Sciatic nerve (tissue), 2 donors: ENCODE data around the gene BSPH1. TPM values are rescaled to one million over a fixed set of nuclear protein-coding genes. Genes with fewer than 3 reads are reported as not detected.
"Not testable (repeated sequence)": the region's sequence is repeated elsewhere in the genome, so short reads cannot be mapped to it uniquely, and the experiment has no call there.

Experiments used
- ATAC-seq: fragments of 200-7000 bp; cut with Tn5 transposase; one replicate; pipeline ENCODE4 v1.9.1; 2020; ENCODE audit warnings: mild to moderate bottlenecking, moderate library complexity
- DNase-seq: peaks from one replicate; pipeline ENCODE4 v3.0.0-alpha.2; 2020; ENCODE audit warnings: low spot score
- intact Hi-C: fragments of 100-400 bp; cut with DNase I; formaldehyde crosslinking; loops from one replicate; pipeline ENCODE4 v1.14.2; 2022
- total RNA-seq: library from RNA; stranded (reverse); fragmentation: NEBNext Ultra II Directional; extraction: Animal tissue kit (Norgen Biotek cat#: 25700); gene quantifications from one replicate; pipeline ENCODE4 v1.2.1, GENCODE V29; 2021
- donor health status: DM: no; HTN: no; CAD: no.
- donor health status: DM: no; HTN: no; CAD: no.

The BSPH1 gene, protein sequence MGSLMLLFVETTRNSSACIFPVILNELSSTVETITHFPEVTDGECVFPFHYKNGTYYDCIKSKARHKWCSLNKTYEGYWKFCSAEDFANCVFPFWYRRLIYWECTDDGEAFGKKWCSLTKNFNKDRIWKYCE
- not detected for total RNA-seq

- DNase-seq, result no peak
- intact Hi-C loops, result no loop called here
- ATAC-seq, result no peak
Observed at GRCh38 chr19:47992070-47992469, at the start of gene BSPH1. TSS of gene BSPH1 (minus strand) at chr19:47992170. CDS start at chr19:47992081, 89 bp downstream.

- intact Hi-C loops, result no loop called here
- DNase-seq, result no peak
- no peak for ATAC-seq
Observed at GRCh38 chr19:48036765-48037164, 44.8 kb upstream of the BSPH1 start.

DNA sequence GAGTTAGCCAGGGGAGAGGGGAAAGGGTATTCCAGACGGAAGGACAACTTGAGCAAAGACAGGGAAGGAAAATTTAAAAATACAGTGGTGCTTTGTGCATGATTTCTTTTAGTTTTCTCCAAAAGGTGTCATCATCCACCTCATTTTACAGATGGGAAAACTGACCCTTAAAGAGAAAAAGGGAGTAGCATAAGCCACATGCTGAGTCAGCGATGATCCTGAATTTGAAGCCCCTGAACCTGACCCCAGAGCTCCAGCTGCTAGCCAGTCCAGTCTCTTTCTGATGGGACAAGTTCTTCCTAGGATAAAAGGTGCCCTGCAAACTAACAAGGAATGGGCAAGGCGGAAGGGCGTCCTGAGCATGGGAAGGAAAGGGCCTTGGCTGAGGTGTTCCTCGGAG, 41.6 kb upstream of the BSPH1 start:
- DNase-seq, result no peak
- intact Hi-C loops, result no loop called here
- ATAC-seq, result no peak

- ATAC-seq (no peak), DNase-seq (no peak)
- intact Hi-C loops, result no loop called here
Observed at GRCh38 chr19:48030073-48030472, 38.1 kb upstream of the BSPH1 start.

GRCh38 chr19:48029431-48029830, 37.5 kb upstream of the BSPH1 start:
- no peak for DNase-seq
- intact Hi-C loops, result no loop called here
- no peak for ATAC-seq

DNA sequence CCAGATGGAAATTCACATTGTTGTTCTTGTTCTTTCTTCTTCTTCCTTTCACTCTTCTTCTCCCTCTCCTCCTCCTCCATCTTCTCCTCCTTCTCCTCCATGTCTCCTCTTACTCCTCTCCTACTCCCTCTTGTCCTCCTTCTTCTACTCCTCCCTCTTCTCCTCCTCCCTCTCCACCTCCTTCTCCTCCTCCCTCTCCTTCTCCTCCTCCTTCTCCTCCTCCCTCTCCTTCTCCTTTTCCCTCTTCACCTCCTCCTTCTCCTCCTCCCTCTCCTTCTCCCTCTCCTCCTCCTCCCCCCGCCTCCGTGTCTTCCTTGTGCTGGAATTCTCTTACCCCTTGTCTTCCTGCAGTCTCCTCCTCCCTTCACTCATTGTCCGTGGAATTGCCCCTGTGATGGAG, 33.5 kb upstream of the BSPH1 start:
- ATAC-seq (no peak), DNase-seq (no peak)
- intact Hi-C loops, result no loop called here

DNA sequence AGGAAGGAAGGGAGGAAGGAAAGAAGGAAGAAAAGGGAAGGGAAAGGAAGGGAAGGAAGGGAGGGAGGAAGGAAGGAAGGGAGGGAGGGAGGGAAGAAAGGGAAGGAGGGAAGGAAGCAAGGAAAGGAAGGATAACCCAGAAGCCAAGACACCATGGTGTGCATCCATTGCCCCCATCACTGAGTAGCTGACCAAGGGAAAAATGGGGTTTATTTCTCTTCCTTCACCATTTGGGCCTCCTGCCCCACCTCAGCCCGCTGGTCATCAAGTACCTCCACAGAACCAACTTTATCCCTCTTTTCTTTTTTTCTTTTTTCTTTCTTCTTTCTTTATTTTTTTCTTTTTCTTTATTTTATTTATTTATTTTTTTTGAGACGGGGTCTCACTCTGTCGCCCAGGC, 31.5 kb upstream of the BSPH1 start:
- DNase-seq (no peak), ATAC-seq (no peak)
- intact Hi-C loops, result loop anchor here (5.0 kb wide), 1 partner anchor 1506 kb away; no protein-coding TSS in a partner anchor

DNA sequence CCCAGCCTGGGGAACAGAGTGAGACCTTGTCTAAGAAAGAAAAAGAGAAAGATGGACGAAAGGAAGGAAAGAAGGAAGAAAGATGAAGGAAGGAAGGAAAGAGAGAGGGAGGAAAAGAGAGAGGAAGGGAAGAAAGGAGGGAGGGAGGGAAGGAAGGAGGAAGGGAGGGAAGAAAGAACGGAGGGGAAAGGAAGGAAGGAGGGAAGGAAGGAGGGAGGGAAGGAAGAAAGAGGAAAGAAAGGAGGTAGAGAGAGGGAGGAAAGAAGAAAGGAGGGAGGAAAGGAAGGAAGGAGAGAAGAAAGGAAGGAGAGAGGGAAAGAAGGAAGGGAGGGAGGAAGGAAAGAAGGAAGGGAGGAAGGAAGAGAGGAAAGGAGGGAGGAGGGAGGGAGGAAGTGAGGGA, 31.0 kb upstream of the BSPH1 start:
- intact Hi-C loops, result loop anchor here (5.0 kb wide), 1 partner anchor 1506 kb away; no protein-coding TSS in a partner anchor
- DNase-seq (no peak), ATAC-seq (no peak)

DNA sequence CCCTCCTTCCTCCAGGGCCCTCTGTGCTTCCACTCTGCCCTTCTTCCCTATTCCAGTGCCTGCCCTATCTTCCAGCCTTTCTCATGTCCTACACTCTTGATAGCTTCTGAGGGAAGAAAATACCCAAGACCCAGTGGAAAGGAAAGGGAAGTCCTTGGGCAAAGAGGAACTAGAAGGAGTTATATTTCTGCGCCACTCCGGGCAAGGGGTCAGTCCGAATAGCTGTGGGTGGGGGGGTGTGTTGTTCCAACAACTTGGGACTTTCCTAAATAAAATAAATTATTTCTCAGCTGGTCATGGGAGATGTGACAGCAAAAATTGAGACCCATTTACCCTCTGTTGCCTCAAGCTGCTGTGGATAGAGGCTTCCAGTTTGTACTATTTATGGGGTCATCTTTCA, 28.7 kb upstream of the BSPH1 start:
- no peak for DNase-seq
- intact Hi-C loops, result loop anchor here (5.0 kb wide), 1 partner anchor 1503 kb away; no protein-coding TSS in a partner anchor
- ATAC-seq, result no peak

DNA sequence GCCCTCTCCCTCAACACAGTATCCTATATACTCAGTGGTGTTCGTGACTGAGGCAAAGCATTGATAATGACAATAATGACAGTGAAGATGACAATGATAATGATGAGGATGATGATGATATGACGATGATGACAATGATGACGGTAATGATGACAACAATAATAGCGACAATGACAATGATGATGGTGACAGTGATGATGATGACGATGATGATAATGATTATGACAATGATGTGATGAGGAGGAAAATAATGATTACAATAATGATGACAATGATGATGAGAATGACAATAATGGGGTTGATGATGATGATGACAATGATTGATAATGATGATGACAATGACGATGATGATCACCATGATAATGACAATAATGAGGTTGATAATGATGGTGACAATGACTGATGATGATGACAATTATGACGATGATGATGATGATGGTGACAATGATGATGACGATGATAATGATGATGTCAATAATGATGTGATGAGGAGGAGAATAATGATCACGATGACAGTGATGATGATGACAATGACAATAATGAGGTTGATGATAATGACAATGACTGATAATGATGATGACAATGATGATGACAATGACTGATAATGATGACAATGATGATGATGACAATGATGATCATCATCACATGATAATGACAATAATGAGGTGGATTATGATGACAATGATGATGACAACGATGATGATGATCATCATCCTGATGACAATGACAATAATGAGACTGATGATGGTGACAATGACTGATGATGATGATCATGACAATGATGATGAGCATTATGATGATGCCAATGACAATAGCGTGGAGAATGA, 19.2 kb upstream of the BSPH1 start:
- no peak for ATAC-seq
- no peak for DNase-seq

DNA sequence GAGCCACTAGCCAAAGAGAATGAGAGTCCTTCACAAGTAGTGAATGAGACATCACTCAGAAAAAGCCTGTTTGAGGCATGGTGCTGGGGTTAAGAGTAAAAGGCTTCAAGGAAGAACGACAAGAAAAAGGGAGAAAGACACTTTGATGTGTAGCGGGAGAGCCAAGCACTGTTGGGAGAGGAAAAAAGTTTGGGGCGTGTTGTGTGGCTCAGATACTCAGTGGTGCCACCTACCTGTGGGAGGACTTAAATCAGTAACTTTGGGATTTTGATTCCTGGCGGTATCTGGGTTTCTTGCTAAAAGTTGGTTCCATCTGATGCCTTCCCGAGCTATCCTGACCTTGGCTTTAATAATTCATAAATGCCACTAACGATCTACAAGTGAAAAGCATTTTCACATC, 14.8 kb upstream of the BSPH1 start:
- no peak for ATAC-seq
- DNase-seq, result no peak
- intact Hi-C loops, result no loop called here

More for the DNA sequence above, 19.2 kb upstream of the BSPH1 start:
- intact Hi-C loops, result no loop called here

- intact Hi-C loops, result no loop called here
- no peak for DNase-seq
Observed at GRCh38 chr19:48004236-48004635, 12.3 kb upstream of the BSPH1 start.

GRCh38 chr19:48000846-48001245, 8.9 kb upstream of the BSPH1 start:
- intact Hi-C loops, result no loop called here
- no peak for ATAC-seq
- DNase-seq, result no peak

More at GRCh38 chr19:48004236-48004635, 12.3 kb upstream of the BSPH1 start:
- no peak for ATAC-seq

GRCh38 chr19:47998800-47999199, 6.8 kb upstream of the BSPH1 start:
- intact Hi-C loops, result no loop called here
- DNase-seq (no peak), ATAC-seq (no peak)

- intact Hi-C loops, result no loop called here
- DNase-seq (no peak), ATAC-seq (no peak)
Observed at GRCh38 chr19:47996230-47996727, 4.3 kb upstream of the BSPH1 start.

GRCh38 chr19:47994209-47994802, 2.3 kb upstream of the BSPH1 start, which contains the start of gene ELSPBP1:
TSS of gene ELSPBP1 (plus strand) at chr19:47994632. CDS start at chr19:48008668, 14,036 bp downstream.
- intact Hi-C loops, result no loop called here
- no peak for ATAC-seq
- no peak for DNase-seq

DNA sequence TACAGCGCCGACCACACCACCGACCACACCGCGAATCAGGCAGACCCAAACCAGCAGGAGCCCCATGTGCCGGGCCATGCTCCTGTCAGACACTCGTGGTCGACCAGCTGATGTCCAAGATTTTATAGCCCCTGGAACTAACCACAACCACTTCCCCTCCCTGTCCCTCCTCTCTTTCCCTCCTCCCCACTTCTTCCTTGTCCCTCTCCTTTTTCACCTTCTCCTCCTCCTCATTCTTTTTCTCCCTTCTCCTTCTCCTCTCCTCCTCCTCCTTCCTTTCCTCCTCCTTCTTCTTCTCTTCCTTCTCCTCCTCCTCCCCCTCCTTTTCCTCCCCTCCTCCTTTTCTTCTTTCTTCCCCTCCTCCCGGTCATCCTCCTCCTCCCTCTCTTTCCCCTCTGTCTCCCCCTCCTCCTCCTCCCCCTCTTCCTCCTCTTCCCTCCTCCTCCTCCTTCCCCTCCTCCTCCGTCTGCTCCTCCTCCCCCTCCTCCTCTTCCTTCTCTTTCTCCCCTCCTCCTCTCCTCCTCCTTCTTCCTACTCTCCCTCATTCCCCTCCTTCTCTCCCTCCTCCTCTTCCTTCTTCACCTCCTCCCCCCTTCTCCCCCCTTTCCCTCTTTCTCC, 670 bp downstream of the BSPH1 start:
- DNase-seq, result no peak
- intact Hi-C loops, result no loop called here
- ATAC-seq, result no peak

DNA sequence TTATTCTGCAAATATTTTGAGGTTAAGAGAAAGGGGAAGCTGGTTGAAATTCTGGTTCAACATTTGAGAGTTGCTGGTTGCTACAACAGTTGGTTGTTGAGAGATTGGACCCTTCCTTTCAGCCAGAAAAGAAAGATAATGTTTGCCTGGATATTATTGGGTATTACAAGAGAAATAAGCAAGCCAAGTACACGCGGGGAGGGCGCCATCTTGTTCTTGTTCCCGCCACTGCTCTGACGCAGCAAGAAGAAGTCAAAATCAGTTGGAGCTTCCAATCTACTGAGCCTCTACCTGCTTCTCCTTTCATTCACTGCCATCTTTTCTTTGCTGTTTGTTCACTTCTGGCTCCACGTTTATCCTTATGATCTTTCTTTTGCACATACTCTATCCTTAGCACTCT, 18.4 kb downstream of the BSPH1 start:
- intact Hi-C loops, result no loop called here
- ATAC-seq (no peak), DNase-seq (no peak)

DNA sequence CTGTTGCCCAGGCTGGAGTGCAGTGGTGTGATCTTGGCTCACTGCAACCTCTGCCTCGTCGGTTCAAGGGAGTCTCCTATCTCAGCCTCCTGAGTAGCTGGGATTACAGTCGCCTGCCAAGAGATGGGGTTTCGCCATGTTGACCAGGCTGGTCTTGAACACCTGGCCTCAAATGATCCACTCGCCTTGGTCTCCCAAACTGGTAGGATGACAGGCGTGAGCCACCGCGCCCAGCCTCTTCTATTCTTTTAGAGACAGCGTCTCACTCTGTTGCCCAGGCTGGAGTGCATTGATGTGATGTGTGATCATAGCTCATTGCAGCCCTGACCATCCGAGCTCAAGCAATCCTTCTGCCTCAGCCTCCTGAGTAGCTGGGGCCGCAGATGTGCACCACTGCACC, 36.0 kb downstream of the BSPH1 start:
- ATAC-seq, DNase-seq, intact Hi-C loops: not testable (repeated sequence)
